HG03565 (cell line): ENCODE results near the gene FAM131A.

ENCODE experiments used
- ATAC-seq: cut with Tn5 transposase; IDR thresholded peaks from one replicate; pipeline ENCODE4 v1.9.1; 2021; ENCODE audit warnings: mild to moderate bottlenecking, moderate library complexity; ENCODE audit not compliant: unreplicated experiment

FAM131A gene

DNA sequence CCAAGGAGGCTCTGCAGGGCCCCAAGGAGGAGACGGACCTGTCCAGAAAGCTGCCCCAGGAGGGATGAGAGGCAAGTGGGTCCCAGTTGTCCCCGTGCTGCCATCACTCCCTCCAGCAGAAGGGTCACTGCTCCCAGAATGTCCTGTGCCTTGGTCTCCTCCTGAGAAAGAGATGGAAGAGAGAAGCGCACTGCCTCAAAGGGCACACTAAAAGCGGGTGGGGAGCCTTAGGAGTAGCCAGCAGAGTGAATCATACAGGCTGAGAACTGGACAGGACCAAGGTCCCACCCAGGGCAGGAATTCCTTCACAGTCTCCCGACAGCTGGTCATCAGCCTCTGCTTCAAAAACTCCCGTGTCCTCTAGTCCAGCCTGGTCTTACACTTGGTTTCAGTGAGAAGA is 36.0 kb downstream of the FAM131A start:
- no peak for ATAC-seq

DNA sequence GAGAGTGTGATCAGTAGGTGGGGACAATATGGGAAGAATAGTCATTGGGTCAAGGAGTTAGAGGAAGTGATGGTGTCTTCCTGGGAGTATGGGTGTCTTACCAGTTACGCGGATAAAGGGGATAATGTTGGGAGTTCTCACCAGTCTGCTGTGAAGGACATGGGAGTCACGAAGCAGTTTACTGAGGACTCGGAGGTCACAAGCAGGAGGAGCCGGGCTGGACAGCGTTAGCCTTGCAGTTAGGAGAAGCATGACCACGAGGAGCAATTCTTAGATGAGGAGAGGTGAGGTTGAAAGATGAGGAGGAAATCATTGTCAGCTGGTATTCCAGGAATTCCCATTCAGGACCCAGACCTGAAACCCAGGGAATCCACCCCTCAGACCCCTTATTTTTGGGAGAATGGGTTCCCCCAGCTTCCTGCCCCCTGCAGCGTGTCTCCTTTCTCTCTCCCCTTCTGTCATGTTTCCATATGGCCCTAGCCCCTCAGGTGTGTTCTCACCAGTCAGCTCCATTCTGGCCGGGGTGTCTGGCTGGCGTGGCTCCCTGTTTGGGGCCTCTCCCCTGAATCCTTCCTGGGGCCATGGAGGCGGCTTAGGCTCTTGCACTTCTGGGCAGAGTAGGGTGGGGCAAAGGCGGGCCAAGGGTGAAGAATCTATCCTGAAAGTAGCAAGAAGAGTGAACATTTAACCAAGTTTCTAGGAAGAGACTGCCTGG is 38.5 kb downstream of the FAM131A start:
- ATAC-seq, result no peak

GRCh38 chr3:184377374-184377773 is 40.0 kb downstream of the FAM131A start:
- no peak for ATAC-seq

GRCh38 chr3:184377882-184378445 is 40.6 kb downstream of the FAM131A start, which contains the start of gene THPO:
Gene THPO (minus strand): TSS chr3:184378207. CDS start chr3:184376259, 1,948 bp downstream.
- ATAC-seq, result no peak

GRCh38 chr3:184378651-184379357 is 41.4 kb downstream of the FAM131A start:
- ATAC-seq, result no peak

DNA sequence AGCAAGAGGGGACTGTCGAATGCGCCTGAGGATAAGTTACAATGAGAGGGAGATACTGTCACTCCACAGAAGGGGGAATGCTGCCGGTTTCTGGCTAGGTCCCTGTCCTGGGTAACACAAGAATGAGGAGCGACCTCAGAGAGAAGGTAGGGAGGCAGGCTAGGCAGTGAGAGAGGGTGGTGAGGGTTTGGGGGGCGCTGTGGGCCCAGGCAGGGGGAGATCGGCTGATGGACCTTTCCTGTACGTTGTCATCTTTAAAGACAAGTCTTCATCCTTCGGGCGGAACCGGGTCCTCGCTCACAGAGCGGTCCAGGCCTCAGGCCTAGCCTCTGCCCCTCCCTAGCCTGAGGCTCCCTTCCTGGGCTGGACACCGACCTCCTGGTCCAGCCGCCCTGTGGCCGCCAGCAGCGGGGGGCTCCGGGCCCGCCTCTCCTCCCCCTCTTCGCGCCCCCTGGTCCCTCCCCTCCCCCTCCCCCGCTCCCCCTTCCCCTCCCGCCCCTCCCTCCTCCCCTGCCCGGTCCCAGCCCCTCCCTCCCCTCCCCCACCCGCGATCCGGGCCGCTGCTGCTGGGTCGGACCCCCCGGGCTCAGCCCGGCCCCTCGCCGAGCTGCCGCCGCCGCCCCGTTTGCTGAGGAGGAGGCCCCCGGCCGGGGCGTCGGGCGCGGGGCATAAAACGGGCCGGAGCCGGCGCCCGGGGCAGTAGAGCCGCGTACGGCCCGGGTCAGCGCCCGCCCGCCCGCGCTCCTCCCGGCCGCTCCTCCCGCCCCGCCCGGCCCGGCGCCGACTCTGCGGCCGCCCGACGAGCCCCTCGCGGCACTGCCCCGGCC is 42.2 kb downstream of the FAM131A start, which contains the start of gene CHRD:
Gene CHRD, plus strand, starts transcription at position 697 of the 827 bp plus-strand sequence. CDS start 265 bp downstream, outside the sequence.
- ATAC-seq, result no peak

DNA sequence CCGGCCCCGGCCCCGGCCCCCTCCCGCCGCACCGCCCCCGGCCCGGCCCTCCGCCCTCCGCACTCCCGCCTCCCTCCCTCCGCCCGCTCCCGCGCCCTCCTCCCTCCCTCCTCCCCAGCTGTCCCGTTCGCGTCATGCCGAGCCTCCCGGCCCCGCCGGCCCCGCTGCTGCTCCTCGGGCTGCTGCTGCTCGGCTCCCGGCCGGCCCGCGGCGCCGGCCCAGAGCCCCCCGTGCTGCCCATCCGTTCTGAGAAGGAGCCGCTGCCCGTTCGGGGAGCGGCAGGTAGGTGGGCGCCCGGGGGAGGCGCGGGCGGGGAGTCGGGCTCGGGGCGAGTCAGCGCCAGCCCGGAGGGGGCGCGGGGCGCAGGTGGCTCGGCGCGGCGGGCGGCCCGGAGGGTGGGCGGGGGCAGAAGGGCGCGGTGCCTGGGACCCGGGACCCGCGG is 42.8 kb downstream of the FAM131A start:
- ATAC-seq, result no peak

GRCh38 chr3:184380627-184381260 is 43.3 kb downstream of the FAM131A start:
- no peak for ATAC-seq

DNA sequence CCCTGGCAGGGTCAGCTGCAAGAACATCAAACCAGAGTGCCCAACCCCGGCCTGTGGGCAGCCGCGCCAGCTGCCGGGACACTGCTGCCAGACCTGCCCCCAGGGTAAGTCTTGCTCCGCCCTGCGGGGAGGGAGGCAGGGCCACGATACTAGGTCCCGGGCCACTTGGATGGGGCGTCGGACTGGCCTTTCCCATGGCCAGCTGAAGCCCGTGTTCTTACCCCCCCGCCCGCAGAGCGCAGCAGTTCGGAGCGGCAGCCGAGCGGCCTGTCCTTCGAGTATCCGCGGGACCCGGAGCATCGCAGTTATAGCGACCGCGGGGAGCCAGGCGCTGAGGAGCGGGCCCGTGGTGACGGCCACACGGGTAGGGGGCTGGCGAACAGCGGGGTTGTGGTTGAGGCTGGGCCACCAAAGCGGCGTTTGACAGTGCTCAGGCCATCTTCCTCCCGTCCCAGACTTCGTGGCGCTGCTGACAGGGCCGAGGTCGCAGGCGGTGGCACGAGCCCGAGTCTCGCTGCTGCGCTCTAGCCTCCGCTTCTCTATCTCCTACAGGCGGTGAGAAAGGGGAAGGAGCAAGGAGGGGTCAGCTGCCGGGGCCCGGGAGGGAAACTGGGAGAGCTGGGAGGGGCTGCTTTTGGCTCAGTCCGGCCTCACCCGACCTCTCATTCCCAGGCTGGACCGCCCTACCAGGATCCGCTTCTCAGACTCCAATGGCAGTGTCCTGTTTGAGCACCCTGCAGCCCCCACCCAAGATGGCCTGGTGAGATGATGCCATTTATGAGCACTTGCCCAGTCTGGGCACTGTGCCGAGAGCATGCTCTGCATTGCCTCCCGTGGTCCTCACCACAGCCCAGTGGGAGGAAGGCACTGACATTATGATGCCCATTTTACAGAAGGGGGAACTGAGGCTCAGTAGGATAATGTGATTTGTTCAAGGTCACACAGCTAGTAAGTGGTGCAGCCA is 44.1 kb downstream of the FAM131A start:
- ATAC-seq, result no peak

GRCh38 chr3:184382326-184383032 is 45.1 kb downstream of the FAM131A start:
- ATAC-seq, result no peak

GRCh38 chr3:184383033-184383740 is 45.8 kb downstream of the FAM131A start:
- no peak for ATAC-seq

- no peak for ATAC-seq
Observed at GRCh38 chr3:184384342-184384741, 46.9 kb downstream of the FAM131A start.

DNA sequence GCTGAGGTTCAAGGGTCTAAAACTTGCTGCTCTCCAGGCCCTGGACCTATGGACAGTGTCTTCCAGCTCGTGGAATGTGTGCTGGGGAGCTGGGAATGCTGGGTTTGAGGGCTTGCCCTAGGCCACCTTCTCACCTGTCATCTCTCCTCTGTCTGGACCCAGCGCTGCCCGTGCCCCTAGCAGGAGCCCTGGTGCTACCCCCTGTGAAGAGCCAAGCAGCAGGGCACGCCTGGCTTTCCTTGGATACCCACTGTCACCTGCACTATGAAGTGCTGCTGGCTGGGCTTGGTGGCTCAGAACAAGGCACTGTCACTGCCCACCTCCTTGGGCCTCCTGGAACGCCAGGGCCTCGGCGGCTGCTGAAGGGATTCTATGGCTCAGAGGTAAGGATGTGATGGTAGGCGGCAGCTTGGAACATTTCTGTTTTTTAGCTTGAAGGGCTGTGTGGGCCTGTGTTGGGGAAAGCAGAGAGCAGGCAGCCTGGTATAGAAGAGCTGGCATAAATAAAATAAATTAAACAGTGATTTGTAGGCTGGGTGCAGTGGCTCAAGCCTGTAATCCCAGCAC is 47.5 kb downstream of the FAM131A start:
- ATAC-seq, result no peak

DNA sequence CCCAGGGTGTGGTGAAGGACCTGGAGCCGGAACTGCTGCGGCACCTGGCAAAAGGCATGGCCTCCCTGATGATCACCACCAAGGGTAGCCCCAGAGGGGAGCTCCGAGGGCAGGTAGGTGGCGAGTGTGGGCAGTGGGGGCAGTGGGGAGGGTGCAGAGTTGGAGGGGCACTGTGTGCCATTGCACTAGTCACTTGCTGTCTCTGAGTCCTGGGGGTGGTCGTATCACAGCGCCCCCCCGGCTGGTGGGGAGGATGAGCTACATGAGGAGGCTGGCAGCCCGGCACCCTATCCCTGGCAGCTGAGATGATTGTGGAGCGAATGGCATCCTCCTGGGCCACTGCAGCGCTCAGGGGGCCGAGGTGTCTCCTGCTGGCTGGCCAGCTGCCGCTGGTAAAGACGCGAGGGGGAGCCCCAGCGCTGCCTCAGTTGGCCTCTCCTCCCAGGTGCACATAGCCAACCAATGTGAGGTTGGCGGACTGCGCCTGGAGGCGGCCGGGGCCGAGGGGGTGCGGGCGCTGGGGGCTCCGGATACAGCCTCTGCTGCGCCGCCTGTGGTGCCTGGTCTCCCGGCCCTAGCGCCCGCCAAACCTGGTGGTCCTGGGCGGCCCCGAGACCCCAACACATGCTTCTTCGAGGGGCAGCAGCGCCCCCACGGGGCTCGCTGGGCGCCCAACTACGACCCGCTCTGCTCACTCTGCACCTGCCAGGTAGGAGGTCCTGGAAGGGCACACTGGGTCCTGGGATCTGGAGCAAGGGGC is 48.8 kb downstream of the FAM131A start:
- no peak for ATAC-seq

DNA sequence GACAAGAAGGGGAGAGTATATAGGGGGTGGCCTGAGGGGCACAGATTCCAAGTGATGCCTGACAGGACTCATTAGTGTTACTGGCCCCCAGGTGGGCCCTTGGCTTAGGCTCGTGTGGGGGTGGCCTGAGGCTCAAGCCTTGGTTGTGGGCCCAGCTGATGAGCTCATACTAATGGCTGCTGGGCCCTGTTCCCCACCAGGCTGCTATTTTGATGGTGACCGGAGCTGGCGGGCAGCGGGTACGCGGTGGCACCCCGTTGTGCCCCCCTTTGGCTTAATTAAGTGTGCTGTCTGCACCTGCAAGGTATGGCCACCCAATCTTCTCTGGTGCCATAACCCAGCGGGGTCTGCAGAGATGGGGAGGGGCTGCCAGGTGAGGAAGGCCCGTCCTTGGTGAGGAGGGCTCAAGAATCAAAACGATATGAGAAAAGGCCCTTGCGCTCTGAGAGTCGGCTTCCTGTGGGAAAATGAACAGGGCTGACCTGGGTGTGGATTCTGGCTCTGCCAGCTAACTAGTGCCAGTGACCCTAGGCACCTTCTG is 49.8 kb downstream of the FAM131A start:
- no peak for ATAC-seq

DNA sequence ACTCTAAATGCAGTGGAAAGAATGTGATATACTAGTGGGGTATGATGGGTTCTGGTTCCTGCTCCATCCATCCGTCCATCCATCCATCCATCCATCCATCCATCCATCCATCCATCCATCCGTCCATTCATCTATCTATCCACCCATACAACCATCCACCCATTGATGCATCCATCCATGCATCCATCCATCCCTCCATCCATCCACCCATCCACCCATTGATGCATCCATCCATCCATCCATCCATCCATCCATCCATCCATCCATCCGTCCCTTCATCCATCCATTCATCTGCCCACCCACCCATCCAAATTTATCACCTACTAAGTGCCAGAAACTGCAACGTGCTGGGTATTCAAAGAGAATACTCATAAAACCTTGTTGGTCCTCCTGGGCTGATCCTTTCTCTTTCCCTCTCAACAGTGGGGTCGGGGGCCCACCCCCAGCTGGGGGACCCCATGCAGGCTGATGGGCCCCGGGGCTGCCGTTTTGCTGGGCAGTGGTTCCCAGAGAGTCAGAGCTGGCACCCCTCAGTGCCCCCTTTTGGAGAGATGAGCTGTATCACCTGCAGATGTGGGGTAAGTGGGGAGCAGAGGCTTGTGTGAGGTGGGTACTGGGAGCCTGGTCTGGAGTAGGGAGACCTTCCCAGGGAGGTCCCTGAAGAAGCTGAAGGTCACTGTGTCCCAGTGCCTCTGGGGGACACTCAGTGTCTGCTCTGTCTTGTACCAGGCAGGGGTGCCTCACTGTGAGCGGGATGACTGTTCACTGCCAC is 51.0 kb downstream of the FAM131A start:
- ATAC-seq, result no peak
